ENCODE results near the gene DYNC1H1. TPM values are rescaled to one million over a fixed set of nuclear protein-coding genes. Genes with fewer than 3 reads are reported as not detected.

DYNC1H1 gene
- total RNA-seq, 4 donors from 2014 or later = 486 to 737 (median 718) TPM

- in situ Hi-C loops (cut with MboI; ENCODE audit: low sequenced_read_pairs in 4 of 4) = no loop called here
- ATAC-seq (no peak), DNase-seq (no peak)
- H3K4me3 ChIP-seq = no peak overlapping the region
- H3K27me3 ChIP-seq = no peaks in the 10 kb centered on the region
- intact Hi-C loops (cut with DNase I; ENCODE audit: low total_unique reads) = no loop called here
- TF ChIP-seq, protein P1, sequence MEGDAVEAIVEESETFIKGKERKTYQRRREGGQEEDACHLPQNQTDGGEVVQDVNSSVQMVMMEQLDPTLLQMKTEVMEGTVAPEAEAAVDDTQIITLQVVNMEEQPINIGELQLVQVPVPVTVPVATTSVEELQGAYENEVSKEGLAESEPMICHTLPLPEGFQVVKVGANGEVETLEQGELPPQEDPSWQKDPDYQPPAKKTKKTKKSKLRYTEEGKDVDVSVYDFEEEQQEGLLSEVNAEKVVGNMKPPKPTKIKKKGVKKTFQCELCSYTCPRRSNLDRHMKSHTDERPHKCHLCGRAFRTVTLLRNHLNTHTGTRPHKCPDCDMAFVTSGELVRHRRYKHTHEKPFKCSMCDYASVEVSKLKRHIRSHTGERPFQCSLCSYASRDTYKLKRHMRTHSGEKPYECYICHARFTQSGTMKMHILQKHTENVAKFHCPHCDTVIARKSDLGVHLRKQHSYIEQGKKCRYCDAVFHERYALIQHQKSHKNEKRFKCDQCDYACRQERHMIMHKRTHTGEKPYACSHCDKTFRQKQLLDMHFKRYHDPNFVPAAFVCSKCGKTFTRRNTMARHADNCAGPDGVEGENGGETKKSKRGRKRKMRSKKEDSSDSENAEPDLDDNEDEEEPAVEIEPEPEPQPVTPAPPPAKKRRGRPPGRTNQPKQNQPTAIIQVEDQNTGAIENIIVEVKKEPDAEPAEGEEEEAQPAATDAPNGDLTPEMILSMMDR (IDR thresholded peaks at IDR 0.05 in 4 of 5, conservative IDR thresholded peaks at IDR 0.05 in 1 of 5) = no peak
- H3K36me3 ChIP-seq = peaks cover 0 to 28% of the 10 kb centered on the region in 2 donors
- no peaks in the 10 kb centered on the region for H3K9me3 ChIP-seq
- H3K4me1 ChIP-seq = peaks cover 5 to 7% of the 10 kb centered on the region in 2 donors
- H3K27ac ChIP-seq = no peak overlapping the region
These were observed 91.0 kb downstream of the DYNC1H1 start for GRCh38 chr14:102055181-102055901.

GRCh38 chr14:102056694-102057442 lies 92.5 kb downstream of the DYNC1H1 start:
- DNase-seq (no peak), ATAC-seq (peak in 1 of 2 donors; percentile 12)
- no peak overlapping the region for H3K27ac ChIP-seq
- in situ Hi-C loops (cut with MboI; ENCODE audit: low sequenced_read_pairs in 4 of 4) = no loop called here
- no peaks in the 10 kb centered on the region for H3K9me3 ChIP-seq
- TF ChIP-seq, protein P1 (IDR thresholded peaks at IDR 0.05 in 4 of 5, conservative IDR thresholded peaks at IDR 0.05 in 1 of 5) = no peak
- no peak for TF ChIP-seq POLR2A (IDR thresholded peaks at IDR 0.05)
- H3K36me3 ChIP-seq = peaks cover 0 to 14% of the 10 kb centered on the region in 2 donors
- H3K4me1 ChIP-seq = no peaks in the 10 kb centered on the region
- no peaks in the 10 kb centered on the region for H3K27me3 ChIP-seq
- no peak overlapping the region for H3K4me3 ChIP-seq
- intact Hi-C loops (cut with DNase I; ENCODE audit: low total_unique reads) = no loop called here

DNA sequence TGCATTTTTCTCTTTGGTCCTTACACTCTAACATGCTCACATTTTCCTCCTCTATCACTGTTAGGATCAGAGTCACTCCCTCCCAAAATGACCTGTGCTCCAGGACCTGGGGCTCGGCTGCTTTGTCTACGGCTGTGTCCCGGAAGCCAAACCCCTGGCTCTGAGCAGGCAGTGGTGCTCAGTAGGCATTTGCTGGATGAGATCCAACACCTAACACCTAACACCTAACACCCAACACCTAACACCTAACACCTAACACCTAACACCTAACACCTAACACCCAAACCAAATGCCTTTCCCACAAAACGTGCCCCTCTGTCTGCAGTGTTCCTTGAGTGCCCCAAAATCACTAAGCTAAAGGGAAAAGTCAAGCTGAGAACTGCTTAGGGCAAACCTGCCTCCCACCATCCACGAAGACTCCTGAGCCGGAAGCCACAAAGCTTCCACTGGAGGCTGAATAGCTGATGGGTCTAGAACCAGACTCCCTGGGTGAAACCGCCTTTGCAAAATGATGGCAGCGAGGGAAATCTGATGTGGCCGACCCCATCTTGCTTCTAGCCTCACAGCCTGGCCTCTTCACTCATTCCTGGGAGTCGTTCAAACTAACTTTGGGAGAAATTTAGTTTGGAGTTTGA lies 93.2 kb downstream of the DYNC1H1 start:
- intact Hi-C loops (cut with DNase I; ENCODE audit: low total_unique reads) (no loop called here), in situ Hi-C loops (cut with MboI; ENCODE audit: low sequenced_read_pairs in 4 of 4) (no loop called here)

DNA sequence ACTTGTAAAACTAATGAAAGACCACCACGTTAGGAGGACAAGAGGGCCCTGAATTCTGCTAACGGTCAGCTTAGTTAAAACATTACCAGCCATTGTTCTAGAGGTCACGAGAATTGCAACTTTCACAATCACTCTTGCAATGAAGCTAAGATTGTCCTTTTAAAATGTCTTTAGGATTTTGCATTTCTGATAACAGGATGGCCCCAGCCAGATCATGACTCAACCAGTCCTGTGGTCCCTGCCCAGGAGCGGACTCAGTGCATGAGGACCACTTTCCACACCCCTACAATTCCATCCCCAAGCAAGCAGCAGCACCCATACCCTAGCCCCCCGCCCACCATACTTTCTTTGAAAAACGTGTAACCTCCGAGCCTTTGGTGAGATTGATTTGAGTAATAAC lies 93.8 kb downstream of the DYNC1H1 start:
- H3K27ac ChIP-seq = no peak overlapping the region
- in situ Hi-C loops (cut with MboI; ENCODE audit: low sequenced_read_pairs in 4 of 4) = no loop called here
- no peak overlapping the region for H3K4me3 ChIP-seq
- H3K9me3 ChIP-seq = no peaks in the 10 kb centered on the region
- H3K4me1 ChIP-seq = peaks cover 0 to 5% of the 10 kb centered on the region in 2 donors
- no peak for ATAC-seq
- DNase-seq = no peak
- H3K36me3 ChIP-seq = peaks cover 0 to 1% of the 10 kb centered on the region in 2 donors
- TF ChIP-seq POLR2A (IDR thresholded peaks at IDR 0.05) = no peak
- TF ChIP-seq, protein P1 (IDR thresholded peaks at IDR 0.05 in 4 of 5, conservative IDR thresholded peaks at IDR 0.05 in 1 of 5) = no peak
- no peaks in the 10 kb centered on the region for H3K27me3 ChIP-seq
- intact Hi-C loops (cut with DNase I; ENCODE audit: low total_unique reads) = no loop called here

More for the DNA sequence above, 93.2 kb downstream of the DYNC1H1 start:
- ATAC-seq = no peak
- no peak for DNase-seq
- no peaks in the 10 kb centered on the region for H3K4me1 ChIP-seq
- no peak overlapping the region for H3K4me3 ChIP-seq
- H3K27ac ChIP-seq = no peak overlapping the region
- H3K36me3 ChIP-seq = peaks cover 0 to 7% of the 10 kb centered on the region in 2 donors
- H3K27me3 ChIP-seq = no peaks in the 10 kb centered on the region
- no peak for TF ChIP-seq POLR2A (IDR thresholded peaks at IDR 0.05)
- TF ChIP-seq, protein P1 (IDR thresholded peaks at IDR 0.05 in 4 of 5, conservative IDR thresholded peaks at IDR 0.05 in 1 of 5) = no peak
- no peaks in the 10 kb centered on the region for H3K9me3 ChIP-seq
